Kidney (tissue), 14 donors: ENCODE results near the gene CBFA2T3. TPM values are rescaled to one million over a fixed set of nuclear protein-coding genes. Genes with fewer than 3 reads are reported as not detected.

Source experiments
- DNase-seq, 5 donors: peaks; one replicate each; pipeline ENCODE4 v3.0.0-alpha.2; 2013 to 2020
- FAIRE-seq: peaks from 2 replicates; lab custom pipeline; 2012; peaks lifted over from hg19 to GRCh38; lab: Jason Lieb, UNC
- H3K27ac ChIP-seq, 2 donors: one replicate each; pipeline ENCODE4 v1.7.0; 2013; ENCODE audit warnings: low read depth in 2 of 2, low read length in 2 of 2, inconsistent platforms in 1 of 2
- H3K27me3 ChIP-seq: one replicate; pipeline ENCODE4 v1.7.1; 2013; ENCODE audit warnings: low read length, inconsistent platforms; ENCODE audit not compliant: control insufficient read depth, insufficient read depth
- H3K36me3 ChIP-seq, 3 donors: one replicate each; pipeline versions ENCODE4 v1.7.0 to v1.7.1; 2013; ENCODE audit warnings: low read length in 3 of 3, control low read depth in 1 of 3, inconsistent platforms in 1 of 3; ENCODE audit not compliant: insufficient read depth in 3 of 3, control insufficient read depth in 2 of 3
- H3K4me1 ChIP-seq, 3 donors: one replicate each; pipeline versions ENCODE4 v1.7.0 to v1.7.1; 2013; ENCODE audit warnings: low read length in 3 of 3, inconsistent platforms in 1 of 3, low read depth in 1 of 3; ENCODE audit not compliant: control insufficient read depth in 2 of 3, insufficient read depth in 2 of 3
- H3K4me3 ChIP-seq, 3 donors: one replicate each; pipeline versions ENCODE4 v1.7.0 to v1.8.1; 2013; ENCODE audit warnings: low read length in 3 of 3, control low read depth in 1 of 3, inconsistent platforms in 1 of 3
- H3K9ac ChIP-seq, 3 donors: one replicate each; pipeline versions ENCODE4 v1.7.0 to v1.7.1; 2013; ENCODE audit warnings: low read length in 3 of 3, control low read depth in 1 of 3, inconsistent platforms in 1 of 3
- H3K9me3 ChIP-seq, 3 donors: one replicate each; pipeline versions ENCODE4 v1.7.0 to v1.7.1; 2013; ENCODE audit warnings: low read length in 3 of 3, control low read depth in 1 of 3, inconsistent platforms in 1 of 3; ENCODE audit not compliant: control insufficient read depth in 2 of 3, insufficient read depth in 1 of 3
- intact Hi-C: fragments of 100-400 bp; cut with DNase I; formaldehyde crosslinking; loops from one replicate; pipeline ENCODE4 v1.11.1; 2022
- polyA plus RNA-seq: library from polyadenylated mRNA; stranded (reverse); fragments of 350-450 nt; fragmentation: Illumina TruSeq; extraction: RNeasy Lipid Tissue Mini Kit (QIAGEN cat#74804); gene quantifications from one replicate; pipeline ENCODE4 v1.2.3, GENCODE V29; 2014; ENCODE audit warnings: low read depth, low replicate concordance; ENCODE audit not compliant: insufficient read depth
- total RNA-seq: library from RNA; stranded (reverse); fragmentation: NEBNext Ultra II Directional; extraction: Animal tissue kit (Norgen Biotek cat#: 25700); gene quantifications from one replicate; pipeline ENCODE4 v1.2.1, GENCODE V29; 2021
- TF ChIP-seq, protein P1 (sequence below): IDR thresholded peaks from 3 replicates; pipeline ENCODE4 v1.5.1; 2012; ENCODE audit warnings: mild to moderate bottlenecking, moderate library complexity, borderline replicate concordance; ENCODE audit not compliant: insufficient read depth; ENCODE audit errors: extremely low read depth
- donor health status: control.
- donor health status: control.
- donor health status: control.
- donor health status: control.
- donor health status: control.
- donor health status: DM: yes; HTN: yes; CAD: no.
- donor health status: Normal renal cell carcinoma (clear cell type).

CBFA2T3 gene
- total and polyA plus RNA-seq, 2 donors from 2014 or later = 0.75 to 8.0 TPM

GRCh38 chr16:88962478-88963152 lies 14.4 kb downstream of the CBFA2T3 start:
- FAIRE-seq = no peak
- Histone ChIP-seq H3K36me3 (no peaks in the 10 kb centered on the region), H3K9me3 (no peaks in the 10 kb centered on the region), H3K4me3 (no peak overlapping the region), H3K9ac (no peak overlapping the region), H3K27ac (no peak overlapping the region), H3K4me1 (no peaks in the 10 kb centered on the region), H3K27me3 (no peaks in the 10 kb centered on the region)
- TF ChIP-seq, protein P1, sequence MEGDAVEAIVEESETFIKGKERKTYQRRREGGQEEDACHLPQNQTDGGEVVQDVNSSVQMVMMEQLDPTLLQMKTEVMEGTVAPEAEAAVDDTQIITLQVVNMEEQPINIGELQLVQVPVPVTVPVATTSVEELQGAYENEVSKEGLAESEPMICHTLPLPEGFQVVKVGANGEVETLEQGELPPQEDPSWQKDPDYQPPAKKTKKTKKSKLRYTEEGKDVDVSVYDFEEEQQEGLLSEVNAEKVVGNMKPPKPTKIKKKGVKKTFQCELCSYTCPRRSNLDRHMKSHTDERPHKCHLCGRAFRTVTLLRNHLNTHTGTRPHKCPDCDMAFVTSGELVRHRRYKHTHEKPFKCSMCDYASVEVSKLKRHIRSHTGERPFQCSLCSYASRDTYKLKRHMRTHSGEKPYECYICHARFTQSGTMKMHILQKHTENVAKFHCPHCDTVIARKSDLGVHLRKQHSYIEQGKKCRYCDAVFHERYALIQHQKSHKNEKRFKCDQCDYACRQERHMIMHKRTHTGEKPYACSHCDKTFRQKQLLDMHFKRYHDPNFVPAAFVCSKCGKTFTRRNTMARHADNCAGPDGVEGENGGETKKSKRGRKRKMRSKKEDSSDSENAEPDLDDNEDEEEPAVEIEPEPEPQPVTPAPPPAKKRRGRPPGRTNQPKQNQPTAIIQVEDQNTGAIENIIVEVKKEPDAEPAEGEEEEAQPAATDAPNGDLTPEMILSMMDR = no peak
- intact Hi-C loops = no loop called here
- no peak for DNase-seq

- no peak overlapping the region for H3K4me3 ChIP-seq
- FAIRE-seq (no peak), DNase-seq (no peak)
- no peak overlapping the region for H3K27ac ChIP-seq
- H3K9me3 ChIP-seq = no peaks in the 10 kb centered on the region
- intact Hi-C loops = no loop called here
- no peak overlapping the region for H3K9ac ChIP-seq
- H3K27me3 ChIP-seq = no peaks in the 10 kb centered on the region
- H3K36me3 ChIP-seq = no peaks in the 10 kb centered on the region
- TF ChIP-seq, protein P1 = no peak
- H3K4me1 ChIP-seq = no peaks in the 10 kb centered on the region
Measured at GRCh38 chr16:88961011-88961410, 16.0 kb downstream of the CBFA2T3 start.

DNA sequence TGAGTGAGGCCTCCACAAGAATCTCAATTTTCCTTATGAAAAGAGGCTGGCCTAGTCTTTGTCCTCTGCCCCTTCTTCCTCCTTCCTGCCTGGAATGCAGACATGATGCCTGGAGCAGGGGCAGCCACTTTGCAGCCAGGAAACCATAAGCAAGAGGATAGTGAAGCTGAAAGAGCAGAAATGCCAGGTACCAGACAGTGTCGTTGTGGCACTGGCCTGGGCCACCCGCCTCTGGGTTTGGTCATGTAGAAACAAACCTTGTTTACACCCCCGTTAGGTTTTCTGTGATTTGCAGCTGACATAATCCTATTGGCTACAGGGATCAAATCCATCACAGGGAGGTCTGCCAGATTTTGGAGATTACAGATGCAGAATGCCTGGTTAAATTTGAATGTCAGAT lies 16.5 kb downstream of the CBFA2T3 start:
- Histone ChIP-seq H3K4me1 (no peaks in the 10 kb centered on the region), H3K9me3 (no peaks in the 10 kb centered on the region), H3K9ac (no peak overlapping the region), H3K36me3 (no peaks in the 10 kb centered on the region), H3K4me3 (no peak overlapping the region), H3K27me3 (no peaks in the 10 kb centered on the region), H3K27ac (no peak overlapping the region)
- no peak for DNase-seq
- TF ChIP-seq, protein P1 = no peak
- intact Hi-C loops = no loop called here
- no peak for FAIRE-seq

- no peak for DNase-seq
- TF ChIP-seq, protein P1 = no peak
- Histone ChIP-seq H3K4me3 (no peak overlapping the region), H3K9me3 (no peaks in the 10 kb centered on the region), H3K27me3 (no peaks in the 10 kb centered on the region), H3K4me1 (no peaks in the 10 kb centered on the region), H3K27ac (no peak overlapping the region), H3K9ac (no peak overlapping the region), H3K36me3 (no peaks in the 10 kb centered on the region)
- intact Hi-C loops = no loop called here
- FAIRE-seq = no peak
Measured at GRCh38 chr16:88959022-88959421, 18.0 kb downstream of the CBFA2T3 start.
